GM19239 (cell line): Measurements from ENCODE around the gene ATXN1.
A peak's percentile ranks its signal among the peaks of the same experiment; 100 is the strongest.

Experiments used
- DNase-seq: peaks from one replicate; pipeline ENCODE4 v3.0.0; 2011; ENCODE audit warnings: low spot score; ENCODE audit not compliant: insufficient read length
- FAIRE-seq: peaks from 2 replicates; lab custom pipeline; 2011; peaks lifted over from hg19 to GRCh38; lab: Jason Lieb, UNC

The ATXN1 gene

DNA sequence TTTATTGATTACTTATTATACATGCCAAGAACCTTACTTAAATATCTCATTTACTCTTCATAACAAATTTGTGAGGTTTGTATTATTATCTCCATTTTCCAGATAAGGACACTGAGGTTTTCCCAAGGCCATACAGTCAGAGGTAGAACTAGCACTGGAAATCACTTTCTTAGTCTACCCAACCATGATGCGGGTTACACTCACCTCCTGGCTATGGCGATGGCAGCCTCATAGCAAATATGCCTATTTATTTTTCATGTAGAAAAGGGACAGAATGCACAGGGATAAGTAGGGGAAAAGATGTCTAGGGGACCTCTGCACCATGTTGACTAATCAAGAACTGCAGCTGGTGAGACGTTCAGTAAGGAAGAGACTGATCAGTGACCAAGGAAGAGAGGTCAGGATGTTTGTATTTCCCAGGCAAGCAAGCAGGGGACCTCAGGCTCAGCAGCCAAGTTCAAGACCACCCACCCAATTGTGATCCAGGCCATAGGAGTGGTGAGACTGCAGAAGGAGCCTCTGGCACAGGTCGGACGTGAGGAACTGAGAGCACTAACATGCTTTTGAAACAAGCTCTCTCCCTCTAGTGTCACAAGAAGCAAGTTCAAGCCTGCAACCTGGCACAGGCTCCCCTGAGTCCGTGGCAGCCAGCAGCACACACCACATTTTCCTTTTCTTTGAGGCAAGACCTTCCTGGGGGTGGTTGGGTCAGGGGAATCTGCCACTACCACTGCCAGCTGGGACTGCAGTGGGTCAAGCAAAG, 425.0 kb downstream of the ATXN1 start:
- FAIRE-seq (no peak), DNase-seq (no peak)

GRCh38 chr6:16335176-16335575, 426.1 kb downstream of the ATXN1 start:
- FAIRE-seq (no peak), DNase-seq (no peak)

- FAIRE-seq (no peak), DNase-seq (no peak)
Measured at GRCh38 chr6:16334671-16335070, 426.6 kb downstream of the ATXN1 start.

DNA sequence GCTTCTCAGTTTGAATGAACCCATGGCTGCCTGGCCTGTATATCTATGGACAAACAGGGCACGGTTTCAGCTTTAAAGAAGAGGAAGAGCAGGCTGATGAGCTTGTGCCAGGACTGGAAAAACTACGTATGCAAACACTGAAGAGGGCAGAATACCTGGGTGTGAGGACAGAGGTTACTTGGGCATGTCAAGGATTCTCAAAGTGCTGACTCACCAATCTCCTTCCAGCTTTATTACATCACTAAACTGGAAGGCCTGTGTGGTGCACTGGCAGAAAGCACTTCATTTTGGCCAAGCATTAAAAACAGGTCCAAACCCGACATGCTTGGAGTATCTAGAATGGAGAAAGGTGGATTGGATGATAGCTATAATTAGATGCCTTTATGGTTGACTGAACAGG, 427.7 kb downstream of the ATXN1 start:
- FAIRE-seq: no peak
- no peak for DNase-seq

- DNase-seq (peak; percentile 81), FAIRE-seq (peak; percentile 95)
Measured at GRCh38 chr6:16332175-16332542, 429.1 kb downstream of the ATXN1 start.

DNA sequence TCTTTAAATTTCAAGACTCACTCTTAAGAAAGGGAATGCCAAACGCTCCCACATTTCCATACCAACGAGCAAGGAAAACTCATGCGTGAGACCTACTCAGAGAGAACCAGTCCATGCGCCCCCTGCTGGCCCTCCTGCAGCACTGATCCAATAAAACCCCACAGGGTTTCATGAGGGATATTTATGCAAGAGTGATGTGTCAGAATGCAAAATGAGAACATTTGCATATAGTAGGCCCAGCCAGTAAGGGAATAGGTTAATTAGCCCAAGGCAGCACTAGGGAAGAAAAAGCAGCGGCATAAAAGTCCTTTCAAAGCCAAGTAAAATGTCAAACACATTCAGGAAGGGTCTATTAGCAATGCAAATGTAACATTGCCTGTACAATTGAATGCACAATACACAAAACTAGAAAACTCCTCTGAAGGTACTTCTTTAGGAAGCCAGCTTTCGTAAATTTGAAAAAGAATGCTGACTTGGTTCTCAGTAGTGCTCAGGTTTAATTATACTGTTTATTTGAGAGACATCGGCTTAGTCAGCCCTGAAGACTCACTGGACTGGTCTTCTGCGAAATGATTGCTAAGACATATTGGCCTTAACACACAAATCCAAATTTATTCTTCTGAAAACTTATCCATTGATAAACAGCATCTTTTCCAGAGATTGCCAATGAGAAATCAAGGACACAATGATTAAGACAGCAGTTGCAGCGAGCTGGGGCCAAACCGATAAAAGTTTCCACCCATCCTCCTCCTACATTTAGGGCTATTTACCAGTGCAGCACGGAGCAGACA, 429.7 kb downstream of the ATXN1 start:
- peak; percentile 68 for FAIRE-seq
- peak; percentile 61 for DNase-seq

GRCh38 chr6:16329233-16329632, 432.0 kb downstream of the ATXN1 start:
- DNase-seq (no peak), FAIRE-seq (no peak)

GRCh38 chr6:16327777-16328325, 433.4 kb downstream of the ATXN1 start:
- DNase-seq (no peak), FAIRE-seq (no peak)

DNA sequence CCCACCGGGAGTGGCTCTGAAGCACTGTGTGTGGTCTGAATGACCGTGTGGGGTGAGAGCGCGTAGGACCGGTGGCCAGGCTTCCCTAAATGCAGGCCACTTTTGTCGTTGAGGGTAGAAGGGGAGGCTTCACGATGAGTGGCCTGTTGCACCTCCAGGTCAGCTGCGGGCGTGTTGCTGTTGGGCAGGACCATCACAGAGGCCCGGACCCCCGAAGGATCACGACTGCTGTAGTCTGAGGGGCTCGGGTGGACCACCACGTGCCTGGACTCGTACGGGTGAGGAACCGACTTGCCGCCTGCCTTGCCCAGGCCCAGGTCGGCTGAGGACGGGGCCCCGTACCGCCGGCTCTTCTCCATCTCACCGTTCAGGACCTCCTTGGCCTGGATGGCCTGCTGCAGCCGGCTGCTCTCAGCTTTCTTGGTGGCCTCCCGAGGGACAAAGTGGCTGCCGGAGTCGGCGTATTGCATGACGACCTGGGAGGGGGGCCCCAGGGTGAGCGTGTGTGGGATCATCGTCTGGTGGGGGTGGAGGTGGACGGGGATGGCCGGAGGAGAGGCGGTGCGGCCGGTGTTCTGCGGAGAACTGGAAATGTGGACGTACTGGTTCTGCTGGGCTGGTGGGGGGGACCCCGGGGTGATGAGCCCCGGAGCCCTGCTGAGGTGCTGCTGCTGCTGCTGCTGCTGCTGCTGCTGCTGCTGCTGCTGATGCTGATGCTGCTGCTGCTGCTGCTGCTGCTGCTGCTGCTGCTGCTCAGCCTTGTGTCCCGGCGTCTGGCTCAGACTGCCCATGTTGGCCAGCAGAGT, 434.1 kb downstream of the ATXN1 start:
- FAIRE-seq: no peak
- DNase-seq: no peak

DNA sequence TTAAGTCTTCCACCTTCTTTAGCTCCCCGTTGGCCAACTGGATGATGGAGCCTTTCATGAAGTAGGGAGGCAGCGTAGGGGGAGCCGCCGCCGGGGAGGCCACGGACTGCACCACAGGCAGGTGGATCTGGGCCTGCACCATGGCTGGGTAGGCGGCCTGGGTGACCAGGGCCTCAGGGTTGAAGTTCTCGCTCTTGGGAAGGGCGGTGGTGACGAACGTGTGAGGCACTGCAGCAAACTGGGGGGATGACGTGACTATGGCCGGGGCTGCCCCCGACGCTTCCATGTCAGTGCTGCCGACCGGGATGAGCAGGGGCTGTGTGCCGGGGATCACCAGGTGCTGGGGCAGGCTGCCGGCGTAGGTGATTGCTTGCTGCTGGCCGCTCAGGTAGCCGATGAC, 434.7 kb downstream of the ATXN1 start:
- FAIRE-seq (no peak), DNase-seq (no peak)

- no peak for FAIRE-seq
- no peak for DNase-seq
Measured at GRCh38 chr6:16324606-16325225, 436.5 kb downstream of the ATXN1 start.

DNA sequence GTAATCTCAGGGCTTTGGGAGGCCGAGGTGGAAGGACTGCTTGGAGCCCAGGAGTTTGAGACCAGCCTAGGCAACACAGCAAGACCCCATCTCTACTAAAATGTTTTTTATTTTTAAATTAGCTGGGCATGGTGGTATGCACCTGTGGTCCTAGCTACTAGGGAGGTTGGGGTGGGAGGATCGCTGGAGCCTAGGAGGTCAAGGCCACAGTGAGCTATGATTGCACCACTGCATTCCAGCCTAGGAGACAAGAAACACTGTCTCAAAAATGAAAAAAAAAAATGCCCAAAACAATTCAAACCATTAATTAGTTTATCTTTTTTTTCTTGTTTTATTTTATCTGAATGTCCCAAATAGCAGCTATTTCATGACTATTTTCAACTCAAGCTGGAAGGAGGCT, 437.1 kb downstream of the ATXN1 start:
- FAIRE-seq: no peak
- DNase-seq: no peak

DNA sequence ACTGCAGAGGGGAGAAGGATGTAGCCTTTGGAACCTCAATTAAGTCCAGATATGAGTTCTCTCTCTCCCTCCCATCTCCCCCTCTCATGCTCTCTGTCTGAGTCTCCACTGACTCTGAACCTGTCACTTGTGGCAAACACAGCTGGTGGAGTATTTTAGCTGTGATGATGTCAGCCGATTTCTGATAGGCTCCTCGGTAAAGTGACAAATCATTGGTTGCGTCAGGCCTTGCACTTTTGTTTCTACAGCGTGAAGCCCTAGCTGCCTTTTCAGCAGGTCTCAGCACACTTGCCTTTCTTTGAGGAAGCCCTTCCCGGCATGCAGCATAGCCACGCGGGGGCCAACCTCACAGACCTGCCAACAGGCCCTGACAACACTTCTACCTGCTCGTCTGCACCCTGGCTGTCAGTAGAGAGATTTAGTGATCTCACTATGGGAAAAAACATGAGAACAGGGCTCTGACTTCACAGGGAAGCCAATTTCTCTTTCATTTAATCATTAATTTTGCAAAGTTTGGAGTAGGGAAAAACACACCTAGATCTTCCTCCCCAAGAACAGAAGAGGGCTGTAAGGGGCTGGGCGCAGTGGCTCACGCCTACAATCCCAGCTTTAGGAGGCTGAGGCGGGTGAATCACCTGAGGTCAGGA, 438.5 kb downstream of the ATXN1 start:
- peak; percentile 72 for DNase-seq
- FAIRE-seq: peak; percentile 99

- no peak for DNase-seq
- FAIRE-seq: no peak
Measured at GRCh38 chr6:16321826-16322225, 439.4 kb downstream of the ATXN1 start.

DNA sequence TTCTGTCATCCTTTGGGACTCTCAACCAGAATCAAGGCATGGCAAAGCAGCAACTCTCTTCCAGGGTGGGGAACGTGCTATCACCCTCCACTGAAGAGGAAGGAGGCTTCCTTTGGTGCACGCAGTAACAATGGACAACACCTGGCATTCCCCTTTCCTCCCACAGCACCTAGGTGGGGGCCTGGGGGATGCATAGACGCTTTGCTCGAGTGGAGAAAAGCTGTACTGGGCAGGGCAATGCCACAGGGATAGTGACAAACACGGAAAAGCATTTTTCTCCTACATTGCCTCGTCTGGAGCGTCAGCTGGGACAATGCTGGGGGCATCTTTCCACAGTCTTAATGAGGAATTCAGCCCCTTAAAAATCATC, 439.9 kb downstream of the ATXN1 start:
- no peak for FAIRE-seq
- no peak for DNase-seq

GRCh38 chr6:16320533-16321340, 440.5 kb downstream of the ATXN1 start:
- DNase-seq: no peak

GRCh38 chr6:16319813-16320532, 441.3 kb downstream of the ATXN1 start:
- FAIRE-seq (peak; percentile 86), DNase-seq (no peak)

More at GRCh38 chr6:16320533-16321340, 440.5 kb downstream of the ATXN1 start:
- FAIRE-seq: no peak
